HepG2 (cell line): Measurements from ENCODE around the gene KLF7. TPM values are rescaled to one million over a fixed set of nuclear protein-coding genes. Genes with fewer than 3 reads are reported as not detected.

Source experiments
- ATAC-seq: fragments of 200-7000 bp; cut with Tn5 transposase; 3 replicates; pipeline ENCODE4 v1.9.1; 2020; ENCODE audit warnings: mild to moderate bottlenecking, moderate library complexity
- BruUV-seq: library from RNA; stranded (reverse); fragments of 400-500 nt; replicated peaks from 2 replicates; lab custom pipeline; 2021; lab: Mats Ljungman, UMichigan
- CTCF ChIA-PET: fragments of 300-600 bp; formaldehyde crosslinking; extraction: SDS; loops from one replicate; lab custom pipeline; 2021; ENCODE audit warnings: low total read pairs, inconsistent platforms, low intra/inter-chr PET ratio; lab: Yijun Ruan, JAX
- POLR2A ChIA-PET: fragments of 350-600 bp; sonication (Branson Sonifier 250); formaldehyde crosslinking; loops from one replicate; lab custom pipeline; 2020; ENCODE audit warnings: antibody characterized with exemption, inconsistent platforms; lab: Yijun Ruan, JAX
- DNase-seq: peaks from one replicate; pipeline ENCODE4 v3.0.0-alpha.2; 2015; ENCODE audit warnings: low spot score
- FAIRE-seq: peaks from 3 replicates; lab custom pipeline; 2011; peaks lifted over from hg19 to GRCh38; lab: Jason Lieb, UNC
- H2AFZ ChIP-seq: one replicate; pipeline ENCODE4 v1.6.1; 2011; ENCODE audit warnings: low read length, inconsistent platforms
- H3K27ac ChIP-seq: fragments of 300-600 bp; 3 replicates; pipeline ENCODE4 v1.8.0; 2011; ENCODE audit warnings: mixed run types, mild to moderate bottlenecking, mixed read lengths, low read length, inconsistent platforms; ENCODE audit not compliant: insufficient read depth; ENCODE audit errors: extremely low read length
- H3K27me3 ChIP-seq, 2 experiments: fragments of 200-600 bp in 1 of 2; 2 replicates in 1 of 2; 3 replicates in 1 of 2; pipeline versions ENCODE4 v1.6.0 to v1.8.0; 2011; ENCODE audit warnings: low read length in 2 of 2, mild to moderate bottlenecking in 2 of 2, moderate library complexity in 2 of 2, inconsistent platforms in 1 of 2; ENCODE audit not compliant: insufficient read depth in 2 of 2, control insufficient read depth in 1 of 2
- H3K36me3 ChIP-seq, 2 experiments: fragments of 200-600 bp in 1 of 2; replicated peaks in 1 of 2; 2 replicates in 1 of 2; 3 replicates in 1 of 2; pipeline versions ENCODE4 v1.5.1 to v1.8.0; 2011; ENCODE audit warnings: low read length in 2 of 2, inconsistent platforms in 1 of 2; ENCODE audit not compliant: insufficient read depth in 2 of 2, control insufficient read depth in 1 of 2
- H3K4me1 ChIP-seq: 2 replicates; pipeline ENCODE4 v1.5.1; 2012; ENCODE audit warnings: low read length, inconsistent platforms; ENCODE audit not compliant: insufficient read depth
- H3K4me2 ChIP-seq: 2 replicates; pipeline ENCODE4 v1.6.0; 2011; ENCODE audit warnings: low read depth, low read length, inconsistent platforms
- H3K4me3 ChIP-seq, 3 experiments: fragments of 200-600 bp in 1 of 3; sonication (generic), shearing (Covaris generic) in 1 of 3; replicated peaks in 1 of 3; 2 replicates each; pipeline ENCODE4 v1.5.1; 2011 to 2016; ENCODE audit warnings: low read length in 3 of 3, inconsistent platforms in 2 of 3, low read depth in 2 of 3, mild to moderate bottlenecking in 2 of 3, control low read depth in 1 of 3, mixed read lengths in 1 of 3; ENCODE audit not compliant: insufficient read depth in 1 of 3
- H3K79me2 ChIP-seq: one replicate; pipeline ENCODE4 v1.6.1; 2011; ENCODE audit warnings: low read length, inconsistent platforms; ENCODE audit not compliant: insufficient read depth
- H3K9ac ChIP-seq: 2 replicates; pipeline ENCODE4 v1.6.0; 2011; ENCODE audit warnings: mild to moderate bottlenecking, low read depth, low read length, inconsistent platforms; ENCODE audit not compliant: insufficient read depth
- H3K9me3 ChIP-seq: 2 replicates; pipeline ENCODE4 v1.5.1; 2012; ENCODE audit warnings: mild to moderate bottlenecking, low read length
- H4K20me1 ChIP-seq: 2 replicates; pipeline ENCODE4 v1.6.0; 2011; ENCODE audit warnings: inconsistent platforms, mild to moderate bottlenecking, low read length, moderate library complexity; ENCODE audit not compliant: insufficient read depth
- CERS6 ChIP-seq: sonication (generic); formaldehyde crosslinking; IDR thresholded peaks from 2 replicates; pipeline ENCODE4 v1.5.0; 2020; ENCODE audit warnings: missing genetic modification reagents
- ELF3 ChIP-seq: IDR thresholded peaks from 2 replicates; pipeline ENCODE4 v1.6.1; 2016; ENCODE audit warnings: missing genetic modification reagents, missing compliant biosample characterization
- FOXA3 ChIP-seq: IDR thresholded peaks from 2 replicates; pipeline ENCODE4 v1.6.1; 2016; ENCODE audit warnings: missing genetic modification reagents, missing compliant biosample characterization
- KDM6A ChIP-seq: IDR thresholded peaks from 2 replicates; pipeline ENCODE4 v1.6.1; 2016; ENCODE audit warnings: low read depth
- MXD4 ChIP-seq: IDR thresholded peaks from 2 replicates; pipeline ENCODE4 v1.6.1; 2016; ENCODE audit warnings: mild to moderate bottlenecking, missing biosample characterization, missing genetic modification reagents
- NR1H2 ChIP-seq: sonication (generic); formaldehyde crosslinking; IDR thresholded peaks from 2 replicates; pipeline ENCODE4 v1.8.1; 2022; ENCODE audit warnings: low read depth, missing genetic modification reagents, borderline replicate concordance
- POGZ ChIP-seq: sonication (generic); formaldehyde crosslinking; IDR thresholded peaks from 2 replicates; pipeline ENCODE4 v1.4.0; 2020; ENCODE audit warnings: mild to moderate bottlenecking, missing genetic modification reagents
- SP4 ChIP-seq: sonication (generic); formaldehyde crosslinking; IDR thresholded peaks from 2 replicates; pipeline ENCODE4 v1.8.1; 2023; ENCODE audit warnings: mild to moderate bottlenecking, missing genetic modification reagents
- STAT6 ChIP-seq: sonication (generic); formaldehyde crosslinking; IDR thresholded peaks from 2 replicates; pipeline ENCODE4 v1.4.0; 2020; ENCODE audit warnings: missing genetic modification reagents, mild to moderate bottlenecking, borderline replicate concordance
- THRA ChIP-seq: sonication (generic); formaldehyde crosslinking; IDR thresholded peaks from 2 replicates; pipeline ENCODE4 v1.4.0; 2020; ENCODE audit warnings: missing genetic modification reagents, borderline replicate concordance
- ZBTB40 ChIP-seq, 2 experiments: fragments of 450-650 bp in 1 of 2; sonication (generic) in 1 of 2; formaldehyde crosslinking in 1 of 2; IDR thresholded peaks; 2 replicates each; pipeline versions ENCODE4 v1.6.1 to v1.8.0; 2016 to 2022; ENCODE audit warnings: antibody characterized with exemption in 1 of 2, mild to moderate bottlenecking in 1 of 2, missing genetic modification reagents in 1 of 2
- WGBS: methylation state at CpG from one replicate; pipeline ENCODE4 v1.1.6; 2017; ENCODE audit warnings: low lambda C conversion rate; 5-methylcytosine and 5-hydroxymethylcytosine counted together
- in situ Hi-C: cut with HindIII; loops from 2 replicates; pipeline ENCODE4 v1.10.0; 2017; ENCODE audit warnings: low pct_unique_long_range_greater_than_20kb; ENCODE audit not compliant: extremely low pct_ligation_motif_present
- intact Hi-C: fragments of 100-400 bp; cut with micrococcal nuclease; formaldehyde crosslinking; loops from one replicate; pipeline ENCODE4 v1.10.0; 2022; ENCODE audit not compliant: unreplicated experiment
- polyA plus RNA-seq, 8 experiments: library from polyadenylated mRNA; depleted of rRNA in 3 of 8; stranded (reverse) in 7 of 8; unstranded in 1 of 8; fragments of >200 nt; fragmentation: Illumina TruSeq in 4 of 8; extraction: Trizol in 4 of 8; gene quantifications; 2 replicates each; pipeline versions ENCODE4 v1.2.1 to v1.2.3, GENCODE V29; 2011 to 2016; ENCODE audit warnings: low read depth in 4 of 8, missing spikeins in 1 of 8, mixed read lengths in 1 of 8; ENCODE audit not compliant: insufficient read depth in 1 of 8
- total RNA-seq, 5 experiments: library from RNA; depleted of rRNA; stranded (reverse); fragments of >200 nt; fragmentation: Illumina TruSeq; extraction: Trizol; gene quantifications; 2 replicates each; pipeline ENCODE4 v1.2.3, GENCODE V29; 2016; ENCODE audit warnings: low read depth in 1 of 5

Gene KLF7
- total and polyA plus RNA-seq, 2 of the 13 experiments (the other 11 are each of a cell fraction or from before 2014, with no cell fraction given) = 2.6 to 5.4 TPM

- ATAC-seq = no peak
- ChIA-PET CTCF (no interaction called here), POLR2A (no interaction called here)
- H3K27ac ChIP-seq = no peak overlapping the region
- H3K4me2 ChIP-seq = no peak overlapping the region
- 5% methylated on average over 2 of the region's 2 CpGs for whole genome bisulfite sequencing
- intact Hi-C loops (no loop called here), in situ Hi-C loops (no loop called here)
- no peaks in the 10 kb centered on the region for H3K9me3 ChIP-seq
- no peak for DNase-seq
- H3K4me3 ChIP-seq = no peak overlapping the region
- no peaks in the 10 kb centered on the region for H3K4me1 ChIP-seq
- H3K27me3 ChIP-seq = no peaks in the 10 kb centered on the region; a peak in 1 of 5 replicates
- no peak overlapping the region for H2AFZ ChIP-seq
- H3K9ac ChIP-seq = no peak overlapping the region
- no peak for FAIRE-seq
- no peaks in the 10 kb centered on the region for H3K36me3 ChIP-seq
- no TSS peak for BruUV-seq
- no peaks in the 10 kb centered on the region for H3K79me2 ChIP-seq
- no peaks in the 10 kb centered on the region for H4K20me1 ChIP-seq
- TF ChIP-seq ELF3 (no peak), MXD4 (CRISPR knock-in tag) (no peak), STAT6 (CRISPR knock-in tag) (no peak), FOXA3 (CRISPR knock-in tag) (no peak), SP4 (CRISPR knock-in tag) (no peak), KDM6A (CRISPR knock-in tag) (no peak), NR1H2 (CRISPR knock-in tag) (no peak), CERS6 (CRISPR knock-in tag) (no peak), ZBTB40 (IDR thresholded peaks at IDR 0.05) (no peak), ZBTB40 (CRISPR knock-in tag; IDR thresholded peaks at IDR 0.05) (no peak), POGZ (no peak), THRA (no peak)
Observed at GRCh38 chr2:207201416-207201815, 35.7 kb upstream of the KLF7 start.
